H9 (cell line): ENCODE results near the gene TYRO3. TPM values are rescaled to one million over a fixed set of nuclear protein-coding genes. Genes with fewer than 3 reads are reported as not detected.
A peak's percentile ranks its signal among the peaks of the same experiment; 100 is the strongest.

Experiments used
- DNase-seq: peaks from one replicate; pipeline ENCODE4 v3.0.0-alpha.2; 2017
- H2AFZ ChIP-seq: one replicate; pipeline ENCODE4 v1.6.1; 2013; ENCODE audit warnings: mild to moderate bottlenecking, low read length, control low read depth, moderate library complexity
- H2AK5ac ChIP-seq: 2 replicates; pipeline ENCODE4 v1.6.1; 2013; ENCODE audit warnings: low read length, control low read depth, mixed read lengths; ENCODE audit not compliant: insufficient read length
- H2BK120ac ChIP-seq: one replicate; pipeline ENCODE4 v1.6.1; 2013; ENCODE audit warnings: low read depth, mild to moderate bottlenecking, low read length, control low read depth, inconsistent platforms; ENCODE audit not compliant: poor library complexity, severe bottlenecking
- H2BK12ac ChIP-seq: 2 replicates; pipeline ENCODE4 v1.6.1; 2013; ENCODE audit warnings: low read length, control low read depth, mixed read lengths, low read depth; ENCODE audit not compliant: insufficient read length
- H2BK15ac ChIP-seq: 2 replicates; pipeline ENCODE4 v1.6.1; 2013; ENCODE audit warnings: low read depth, low read length, control low read depth
- H2BK20ac ChIP-seq: one replicate; pipeline ENCODE4 v1.6.1; 2013; ENCODE audit warnings: low read depth, mild to moderate bottlenecking, low read length, control low read depth, inconsistent platforms; ENCODE audit not compliant: poor library complexity, severe bottlenecking
- H2BK5ac ChIP-seq: 2 replicates; pipeline ENCODE4 v1.6.1; 2013; ENCODE audit warnings: low read length, control low read depth, mixed read lengths; ENCODE audit not compliant: insufficient read length
- H3K14ac ChIP-seq: 2 replicates; pipeline ENCODE4 v1.6.1; 2013; ENCODE audit warnings: low read length, control low read depth; ENCODE audit not compliant: insufficient read depth
- H3K18ac ChIP-seq: 2 replicates; pipeline ENCODE4 v1.6.1; 2013; ENCODE audit warnings: low read depth, mild to moderate bottlenecking, mixed read lengths, low read length, control low read depth; ENCODE audit not compliant: insufficient read length
- H3K23ac ChIP-seq: 2 replicates; pipeline ENCODE4 v1.6.1; 2013; ENCODE audit warnings: low read length, control low read depth, mixed read lengths, low read depth; ENCODE audit not compliant: insufficient read length
- H3K23me2 ChIP-seq: 2 replicates; pipeline ENCODE4 v1.6.1; 2013; ENCODE audit warnings: low read depth, mild to moderate bottlenecking, mixed read lengths, low read length, control low read depth; ENCODE audit not compliant: insufficient read length, poor library complexity, severe bottlenecking
- H3K27ac ChIP-seq: 2 replicates; pipeline ENCODE4 v1.5.1; 2013; ENCODE audit warnings: low read length, control low read depth, mixed read lengths, low read depth; ENCODE audit not compliant: insufficient read length
- H3K27me3 ChIP-seq: 2 replicates; pipeline ENCODE4 v1.6.1; 2013; ENCODE audit warnings: low read length, control low read depth, inconsistent platforms; ENCODE audit not compliant: insufficient read depth
- H3K4ac ChIP-seq: 2 replicates; pipeline ENCODE4 v1.6.1; 2013; ENCODE audit warnings: low read depth, mild to moderate bottlenecking, control low read depth, inconsistent platforms, low read length, moderate library complexity
- H3K4me1 ChIP-seq: 2 replicates; pipeline ENCODE4 v1.6.1; 2013; ENCODE audit warnings: low read length, control low read depth, inconsistent platforms; ENCODE audit not compliant: insufficient read depth
- H3K4me2 ChIP-seq: 2 replicates; pipeline ENCODE4 v1.6.1; 2013; ENCODE audit warnings: low read length, control low read depth, mixed read lengths; ENCODE audit not compliant: insufficient read length, insufficient read depth
- H3K56ac ChIP-seq: 2 replicates; pipeline ENCODE4 v1.6.1; 2013; ENCODE audit warnings: low read depth, mild to moderate bottlenecking, mixed read lengths, low read length, control low read depth; ENCODE audit not compliant: insufficient read length
- H3K79me1 ChIP-seq: 2 replicates; pipeline ENCODE4 v1.6.1; 2013; ENCODE audit warnings: low read depth, mild to moderate bottlenecking, moderate library complexity, low read length, control low read depth, inconsistent platforms; ENCODE audit not compliant: insufficient read depth, poor library complexity, severe bottlenecking
- H3K79me2 ChIP-seq: 2 replicates; pipeline ENCODE4 v1.6.1; 2013; ENCODE audit warnings: low read length, control low read depth, inconsistent platforms; ENCODE audit not compliant: insufficient read depth
- H3K9ac ChIP-seq: 2 replicates; pipeline ENCODE4 v1.6.1; 2013; ENCODE audit warnings: low read length, control low read depth, mixed read lengths; ENCODE audit not compliant: insufficient read length; ENCODE audit errors: extremely low read depth
- H3K9me3 ChIP-seq: one replicate; pipeline ENCODE4 v1.6.1; 2013; ENCODE audit warnings: low read depth, low read length, inconsistent platforms; ENCODE audit not compliant: control insufficient read depth
- H3T11ph ChIP-seq: one replicate; pipeline ENCODE4 v1.6.1; 2013; ENCODE audit warnings: mild to moderate bottlenecking, low read length, control low read depth, inconsistent platforms
- H4K20me1 ChIP-seq: one replicate; pipeline ENCODE4 v1.6.1; 2013; ENCODE audit not compliant: control insufficient read depth, insufficient read length, insufficient read depth
- H4K5ac ChIP-seq: 2 replicates; pipeline ENCODE4 v1.6.1; 2013; ENCODE audit warnings: low read depth, mild to moderate bottlenecking, mixed read lengths, low read length, control low read depth; ENCODE audit not compliant: insufficient read length
- H4K8ac ChIP-seq: replicated peaks from 2 replicates; pipeline ENCODE4 v1.6.1; 2013; ENCODE audit warnings: low read length, control low read depth, mixed read lengths, low read depth; ENCODE audit not compliant: insufficient read length
- H4K91ac ChIP-seq: 2 replicates; pipeline ENCODE4 v1.6.1; 2013; ENCODE audit warnings: low read depth, mild to moderate bottlenecking, moderate library complexity, mixed read lengths, low read length, control low read depth; ENCODE audit not compliant: insufficient read length
- H3K27ac Mint-ChIP-seq, 3 experiments: 2 replicates in 2 of 3; 3 replicates in 1 of 3; pipeline ENCODE4 v1.8.0; 2020 to 2021; ENCODE audit warnings: mixed read lengths in 3 of 3, mild to moderate bottlenecking in 1 of 3, moderate library complexity in 1 of 3
- H3K27me3 Mint-ChIP-seq: 2 replicates; pipeline ENCODE4 v1.8.0; 2021; ENCODE audit warnings: low read depth, mild to moderate bottlenecking, moderate library complexity, mixed read lengths
- H3K36me3 Mint-ChIP-seq, 3 experiments: 2 replicates in 2 of 3; 3 replicates in 1 of 3; pipeline ENCODE4 v1.8.0; 2020 to 2021; ENCODE audit warnings: low read depth in 3 of 3, mixed read lengths in 3 of 3; ENCODE audit not compliant: insufficient read depth in 1 of 3
- H3K4me1 Mint-ChIP-seq, 2 experiments: 2 replicates each; pipeline ENCODE4 v1.8.0; 2020; ENCODE audit warnings: mixed read lengths in 2 of 2
- H3K4me3 Mint-ChIP-seq, 2 experiments: 2 replicates in 1 of 2; 3 replicates in 1 of 2; pipeline ENCODE4 v1.8.0; 2020 to 2021; ENCODE audit warnings: mild to moderate bottlenecking in 2 of 2, mixed read lengths in 2 of 2, moderate library complexity in 1 of 2
- H3K9me3 Mint-ChIP-seq, 2 experiments: 2 replicates in 1 of 2; 3 replicates in 1 of 2; pipeline ENCODE4 v1.8.0; 2020; ENCODE audit warnings: mild to moderate bottlenecking in 2 of 2, mixed read lengths in 2 of 2, moderate library complexity in 1 of 2
- WGBS: extraction: QIAGEN DNeasy Blood & Tissue Kit; methylation state at CpG from one replicate; pipeline ENCODE4 v1.1.7; 2013; ENCODE audit warnings: missing lambda C conversion rate, low lambda C conversion rate, mixed read lengths; ENCODE audit not compliant: insufficient read length; ENCODE audit errors: extremely low coverage; 5-methylcytosine and 5-hydroxymethylcytosine counted together
- total RNA-seq: library from RNA; stranded (reverse); gene quantifications from 2 replicates; pipeline ENCODE4 v1.2.1, GENCODE V29; 2021
- TF ChIP-seq, protein P1 (sequence below): fragments of 200-600 bp; sonication (generic); conservative IDR thresholded peaks from 3 replicates; pipeline ENCODE4 v1.8.0; 2021; ENCODE audit warnings: antibody characterized with exemption, mild to moderate bottlenecking

Gene TYRO3
- total RNA-seq, 1 experiment from 2014 or later = 124 TPM

- Histone ChIP-seq H4K20me1 (no peaks in the 10 kb centered on the region), H3K23ac (no peak overlapping the region), H3T11ph (no peak overlapping the region), H3K27ac (peak overlapping the region; percentile 3), H3K9ac (no peak overlapping the region), H2AFZ (no peak overlapping the region), H3K23me2 (peaks cover 9% of the 10 kb centered on the region), H3K79me1 (no peaks in the 10 kb centered on the region), H3K79me2 (no peaks in the 10 kb centered on the region; the same call in 1 of the 2 replicates), H3K9me3 (no peaks in the 10 kb centered on the region), H4K5ac (no peak overlapping the region), H3K14ac (peak overlapping the region; percentile 41), H4K8ac (no peak overlapping the region), H3K27me3 (no peaks in the 10 kb centered on the region), H3K4me1 (peaks cover 38% of the 10 kb centered on the region; the same call in 1 of the 2 replicates), H2BK20ac (no peak overlapping the region), H2BK5ac (no peak overlapping the region), H2BK120ac (no peak overlapping the region), H2BK12ac (no peak overlapping the region), H3K56ac (no peak overlapping the region), H3K4ac (no peak overlapping the region), H4K91ac (peak overlapping the region; percentile 63), H2AK5ac (peak overlapping the region; percentile 19), H2BK15ac (no peak overlapping the region), H3K4me2 (no peak overlapping the region), H3K18ac (peak overlapping the region; percentile 77)
- no CpG with 5 or more reads among the region's 7 CpGs for WGBS
- Mint-ChIP-seq H3K4me1 (peaks cover 93 to 94% of the 10 kb centered on the region in 2 experiments), H3K36me3 (peaks cover 16 to 51% (median 45%) of the 10 kb centered on the region in 3 experiments; a peak in 6 of 7 replicates), H3K9me3 (no peaks in the 10 kb centered on the region; a peak in 1 of 5 replicates), H3K27ac (peak overlapping the region; percentile 92 to 97 (median 92)), H3K4me3 (peak overlapping the region in 1 of 2 experiments; percentile 70; a peak in 3 of 5 replicates), H3K27me3 (no peaks in the 10 kb centered on the region)
- TF ChIP-seq, protein P1, sequence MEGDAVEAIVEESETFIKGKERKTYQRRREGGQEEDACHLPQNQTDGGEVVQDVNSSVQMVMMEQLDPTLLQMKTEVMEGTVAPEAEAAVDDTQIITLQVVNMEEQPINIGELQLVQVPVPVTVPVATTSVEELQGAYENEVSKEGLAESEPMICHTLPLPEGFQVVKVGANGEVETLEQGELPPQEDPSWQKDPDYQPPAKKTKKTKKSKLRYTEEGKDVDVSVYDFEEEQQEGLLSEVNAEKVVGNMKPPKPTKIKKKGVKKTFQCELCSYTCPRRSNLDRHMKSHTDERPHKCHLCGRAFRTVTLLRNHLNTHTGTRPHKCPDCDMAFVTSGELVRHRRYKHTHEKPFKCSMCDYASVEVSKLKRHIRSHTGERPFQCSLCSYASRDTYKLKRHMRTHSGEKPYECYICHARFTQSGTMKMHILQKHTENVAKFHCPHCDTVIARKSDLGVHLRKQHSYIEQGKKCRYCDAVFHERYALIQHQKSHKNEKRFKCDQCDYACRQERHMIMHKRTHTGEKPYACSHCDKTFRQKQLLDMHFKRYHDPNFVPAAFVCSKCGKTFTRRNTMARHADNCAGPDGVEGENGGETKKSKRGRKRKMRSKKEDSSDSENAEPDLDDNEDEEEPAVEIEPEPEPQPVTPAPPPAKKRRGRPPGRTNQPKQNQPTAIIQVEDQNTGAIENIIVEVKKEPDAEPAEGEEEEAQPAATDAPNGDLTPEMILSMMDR = no peak
- DNase-seq = peak; percentile 84
Measured at GRCh38 chr15:41564286-41564959, 5.4 kb downstream of the TYRO3 start.
